ENCODE data around the gene AP2A2.

AP2A2 gene

DNA sequence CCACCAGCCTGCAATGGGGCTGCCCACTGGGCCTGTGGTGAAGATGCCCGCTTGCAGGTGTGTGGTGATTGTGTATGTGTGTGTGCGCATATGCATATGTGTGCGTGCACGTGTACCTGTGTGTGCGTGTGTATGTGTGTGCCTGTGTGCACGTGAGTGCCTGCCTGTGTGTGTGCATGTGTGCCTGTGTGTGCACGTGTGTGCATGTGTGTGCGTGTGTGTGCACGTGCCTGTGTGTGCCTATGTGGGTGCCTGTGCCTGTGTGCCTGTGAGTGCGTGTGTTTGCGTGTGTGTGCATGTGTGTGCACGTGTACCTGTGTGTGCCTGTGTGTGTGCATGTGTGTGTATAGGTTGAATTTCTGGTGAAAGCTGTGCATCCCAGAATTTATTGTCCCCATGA, 113.3 kb downstream of the AP2A2 start:
- Histone ChIP-seq H3K9ac (ENCODE audit: low read depth, low read length) (no peak overlapping the region), H3K9me3 (replicated peaks; ENCODE audit: low read length) (no peaks in the 10 kb centered on the region), H3K4me2 (ENCODE audit: low read length) (no peak overlapping the region), H3K4me1 (ENCODE audit: control insufficient read depth, insufficient read depth, low read length) (peaks cover 4% of the 10 kb centered on the region), H3K4me3 (ENCODE audit: low read length) (no peak overlapping the region), H3K27me3 (ENCODE audit: control insufficient read depth, insufficient read depth, low read length) (peaks cover 48% of the 10 kb centered on the region), H3K36me3 (ENCODE audit: insufficient read depth, low read length) (no peaks in the 10 kb centered on the region)

DNA sequence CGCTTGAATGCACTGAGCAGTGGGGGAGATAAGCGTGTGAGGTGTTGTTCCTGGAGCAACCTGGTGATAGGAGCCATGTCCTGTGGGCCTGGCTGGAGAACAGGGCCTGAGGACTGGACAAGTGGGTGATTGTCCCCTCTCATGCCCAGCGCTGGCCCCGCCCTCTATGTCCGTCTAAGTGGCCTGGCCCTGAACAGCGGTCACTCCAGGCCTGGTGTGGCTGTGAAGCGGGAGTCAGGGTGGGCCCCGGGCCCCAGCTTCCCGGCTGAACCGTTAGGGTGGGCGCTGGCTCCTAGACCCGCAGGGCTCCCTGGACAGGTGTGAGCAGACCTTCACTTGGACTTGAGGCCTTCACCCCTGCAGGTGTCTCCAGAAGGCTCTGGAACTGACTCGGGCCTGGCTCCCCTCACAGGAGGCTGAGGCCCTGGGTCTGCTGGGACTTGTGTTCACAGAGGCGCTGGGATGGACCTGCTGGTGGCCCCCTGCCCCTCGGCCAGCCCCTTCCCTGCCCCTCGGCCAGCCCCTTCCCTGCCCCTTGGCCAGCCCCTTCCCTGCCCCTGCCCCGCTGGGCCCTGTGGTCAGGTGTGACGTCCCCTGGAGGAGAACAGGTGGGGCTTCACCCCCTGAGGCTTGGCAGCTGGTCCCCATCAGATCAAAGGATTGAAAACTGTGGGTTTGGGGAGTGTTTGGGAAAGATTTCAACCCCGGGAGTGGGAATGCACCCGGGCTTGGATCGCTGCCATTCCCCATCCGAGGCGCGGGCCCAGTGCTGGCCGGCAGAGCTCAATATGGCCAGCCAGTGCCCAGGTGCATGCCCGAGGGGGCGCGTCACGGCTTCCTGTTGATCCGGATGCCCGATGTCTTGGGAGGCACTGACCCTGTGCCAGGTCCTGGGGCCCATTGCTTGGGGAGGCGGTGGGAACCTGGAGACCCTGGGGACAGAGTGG, 114.1 kb downstream of the AP2A2 start:
- H3K4me1 ChIP-seq (ENCODE audit: control insufficient read depth, insufficient read depth, low read length) = peaks cover 4% of the 10 kb centered on the region
- H3K36me3 ChIP-seq (ENCODE audit: insufficient read depth, low read length) = no peaks in the 10 kb centered on the region
- H3K27me3 ChIP-seq (ENCODE audit: control insufficient read depth, insufficient read depth, low read length) = peaks cover 45% of the 10 kb centered on the region
- H3K9me3 ChIP-seq (replicated peaks; ENCODE audit: low read length) = no peaks in the 10 kb centered on the region
- no peak overlapping the region for H3K9ac ChIP-seq (ENCODE audit: low read depth, low read length)
- no peak overlapping the region for H3K4me3 ChIP-seq (ENCODE audit: low read length)
- no peak overlapping the region for H3K4me2 ChIP-seq (ENCODE audit: low read length)

DNA sequence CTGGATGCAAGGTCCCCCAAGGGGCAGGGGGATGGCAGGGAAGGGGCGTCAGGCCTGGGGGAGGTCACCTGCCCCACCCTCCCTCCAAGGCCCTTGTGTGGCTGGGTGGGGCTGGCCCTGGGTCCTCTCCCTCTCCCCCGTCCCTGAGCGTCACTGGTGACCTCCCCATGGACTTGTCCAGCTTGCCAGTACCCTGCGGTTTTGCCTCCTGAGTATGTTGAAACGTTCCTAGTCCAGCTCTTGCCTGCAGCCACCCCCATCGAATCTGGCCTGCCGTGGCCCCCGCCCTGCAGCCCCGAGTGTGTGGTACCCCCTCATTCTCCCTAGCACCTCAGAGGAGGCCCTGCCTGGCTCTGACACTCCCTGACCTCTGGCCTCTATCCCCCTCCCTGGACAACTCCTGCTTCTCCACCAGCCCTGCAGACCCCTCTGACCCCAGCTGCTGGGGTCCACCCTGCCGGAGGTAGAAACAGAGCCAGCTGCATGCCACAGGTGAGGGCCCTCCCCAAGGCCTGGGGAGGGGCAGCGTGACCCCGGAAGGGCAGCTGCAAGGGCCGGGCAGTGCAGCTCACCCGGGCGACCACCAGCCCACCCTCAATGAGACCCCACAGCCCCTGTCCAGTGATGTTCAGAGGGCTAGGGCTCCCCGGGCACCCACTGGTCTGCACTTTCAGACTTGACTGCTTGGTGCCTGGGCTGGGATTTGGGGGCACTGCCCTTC, 114.9 kb downstream of the AP2A2 start:
- Histone ChIP-seq H3K4me1 (ENCODE audit: control insufficient read depth, insufficient read depth, low read length) (peaks cover 4% of the 10 kb centered on the region), H3K4me3 (ENCODE audit: low read length) (no peak overlapping the region), H3K4me2 (ENCODE audit: low read length) (no peak overlapping the region), H3K27me3 (ENCODE audit: control insufficient read depth, insufficient read depth, low read length) (peaks cover 38% of the 10 kb centered on the region), H3K9ac (ENCODE audit: low read depth, low read length) (no peak overlapping the region), H3K36me3 (ENCODE audit: insufficient read depth, low read length) (no peaks in the 10 kb centered on the region), H3K9me3 (replicated peaks; ENCODE audit: low read length) (no peaks in the 10 kb centered on the region)

DNA sequence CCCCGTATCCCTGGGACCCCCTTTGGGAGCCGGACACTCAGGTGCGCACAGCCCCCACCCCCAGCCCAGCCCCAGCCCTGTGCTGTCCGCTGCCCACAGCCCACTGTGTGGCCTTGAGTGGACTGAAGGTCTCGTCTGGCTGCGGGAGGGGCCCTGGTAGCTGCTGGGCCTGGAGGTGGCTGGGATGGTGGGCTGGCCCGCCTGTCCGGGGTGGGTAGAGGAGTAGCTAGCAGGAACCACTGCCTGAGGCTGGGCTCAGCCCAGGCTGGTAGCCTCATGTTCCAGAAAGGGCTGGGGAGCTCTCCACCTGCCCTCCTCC, 115.4 kb downstream of the AP2A2 start:
- Histone ChIP-seq H3K9ac (ENCODE audit: low read depth, low read length) (no peak overlapping the region), H3K27me3 (ENCODE audit: control insufficient read depth, insufficient read depth, low read length) (peaks cover 32% of the 10 kb centered on the region), H3K4me2 (ENCODE audit: low read length) (no peak overlapping the region), H3K9me3 (replicated peaks; ENCODE audit: low read length) (no peaks in the 10 kb centered on the region), H3K36me3 (ENCODE audit: insufficient read depth, low read length) (no peaks in the 10 kb centered on the region), H3K4me3 (ENCODE audit: low read length) (no peak overlapping the region), H3K4me1 (ENCODE audit: control insufficient read depth, insufficient read depth, low read length) (peaks cover 4% of the 10 kb centered on the region)

DNA sequence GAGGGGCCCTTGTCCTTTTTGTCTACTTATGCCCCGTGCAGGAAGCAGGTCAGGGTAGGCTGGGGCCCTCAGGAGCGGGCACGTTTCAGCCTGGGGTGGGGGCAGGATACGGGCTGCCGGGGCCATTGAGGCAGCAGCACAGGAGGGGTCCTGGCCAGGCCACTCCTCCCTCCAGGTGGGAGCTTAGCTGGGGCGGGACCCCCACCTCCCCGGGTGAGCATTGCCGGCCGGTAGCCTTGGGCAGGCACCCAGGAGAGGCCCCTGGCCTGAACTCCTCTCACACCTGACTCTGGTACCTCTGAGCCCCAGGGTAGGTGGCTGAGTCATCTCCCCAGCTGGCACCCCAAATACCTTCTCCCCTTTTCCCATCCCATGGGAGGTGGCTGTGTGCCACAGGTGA, 115.8 kb downstream of the AP2A2 start:
- Histone ChIP-seq H3K4me2 (ENCODE audit: low read length) (no peak overlapping the region), H3K9me3 (replicated peaks; ENCODE audit: low read length) (no peaks in the 10 kb centered on the region), H3K27me3 (ENCODE audit: control insufficient read depth, insufficient read depth, low read length) (peaks cover 29% of the 10 kb centered on the region), H3K36me3 (ENCODE audit: insufficient read depth, low read length) (no peaks in the 10 kb centered on the region), H3K9ac (ENCODE audit: low read depth, low read length) (no peak overlapping the region), H3K4me1 (ENCODE audit: control insufficient read depth, insufficient read depth, low read length) (peaks cover 4% of the 10 kb centered on the region), H3K4me3 (ENCODE audit: low read length) (no peak overlapping the region)

DNA sequence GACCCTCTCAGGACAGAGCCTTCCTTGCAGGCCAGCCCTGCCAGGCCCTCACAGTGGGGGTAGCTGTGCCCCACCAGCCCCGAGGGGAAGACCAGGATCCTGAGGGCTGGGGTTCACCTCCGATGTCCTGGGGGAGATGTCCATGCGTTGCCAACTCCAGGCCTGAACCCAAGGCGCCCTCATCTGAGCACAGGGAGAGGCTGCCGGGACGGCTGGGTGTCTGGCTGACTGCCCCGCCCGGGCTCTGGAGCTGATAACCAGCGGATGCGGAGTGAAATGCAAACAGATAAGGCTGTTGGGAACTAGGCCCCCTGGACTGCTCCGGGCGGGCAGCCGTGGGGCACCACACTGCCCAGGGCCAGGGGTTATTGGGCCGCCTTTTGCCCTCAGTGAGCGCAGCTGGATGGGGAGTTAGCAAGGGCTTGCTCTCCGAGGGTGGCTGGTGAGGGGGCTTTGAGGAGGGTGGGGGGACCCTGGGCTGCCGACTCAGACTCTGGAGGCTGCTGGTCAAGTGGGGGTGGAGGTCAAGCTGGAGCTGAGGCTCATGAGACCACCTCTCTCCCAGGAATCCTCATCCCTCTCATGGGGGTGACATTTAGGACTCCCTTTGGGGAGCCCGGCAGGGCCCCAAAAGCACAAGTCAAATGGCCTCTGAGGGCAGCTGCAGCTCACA, 116.4 kb downstream of the AP2A2 start:
- peaks cover 27% of the 10 kb centered on the region for H3K27me3 ChIP-seq (ENCODE audit: control insufficient read depth, insufficient read depth, low read length)
- no peak overlapping the region for H3K9ac ChIP-seq (ENCODE audit: low read depth, low read length)
- H3K4me1 ChIP-seq (ENCODE audit: control insufficient read depth, insufficient read depth, low read length) = peaks cover 4% of the 10 kb centered on the region
- no peaks in the 10 kb centered on the region for H3K9me3 ChIP-seq (replicated peaks; ENCODE audit: low read length)
- H3K36me3 ChIP-seq (ENCODE audit: insufficient read depth, low read length) = no peaks in the 10 kb centered on the region
- no peak overlapping the region for H3K4me3 ChIP-seq (ENCODE audit: low read length)
- H3K4me2 ChIP-seq (ENCODE audit: low read length) = no peak overlapping the region

DNA sequence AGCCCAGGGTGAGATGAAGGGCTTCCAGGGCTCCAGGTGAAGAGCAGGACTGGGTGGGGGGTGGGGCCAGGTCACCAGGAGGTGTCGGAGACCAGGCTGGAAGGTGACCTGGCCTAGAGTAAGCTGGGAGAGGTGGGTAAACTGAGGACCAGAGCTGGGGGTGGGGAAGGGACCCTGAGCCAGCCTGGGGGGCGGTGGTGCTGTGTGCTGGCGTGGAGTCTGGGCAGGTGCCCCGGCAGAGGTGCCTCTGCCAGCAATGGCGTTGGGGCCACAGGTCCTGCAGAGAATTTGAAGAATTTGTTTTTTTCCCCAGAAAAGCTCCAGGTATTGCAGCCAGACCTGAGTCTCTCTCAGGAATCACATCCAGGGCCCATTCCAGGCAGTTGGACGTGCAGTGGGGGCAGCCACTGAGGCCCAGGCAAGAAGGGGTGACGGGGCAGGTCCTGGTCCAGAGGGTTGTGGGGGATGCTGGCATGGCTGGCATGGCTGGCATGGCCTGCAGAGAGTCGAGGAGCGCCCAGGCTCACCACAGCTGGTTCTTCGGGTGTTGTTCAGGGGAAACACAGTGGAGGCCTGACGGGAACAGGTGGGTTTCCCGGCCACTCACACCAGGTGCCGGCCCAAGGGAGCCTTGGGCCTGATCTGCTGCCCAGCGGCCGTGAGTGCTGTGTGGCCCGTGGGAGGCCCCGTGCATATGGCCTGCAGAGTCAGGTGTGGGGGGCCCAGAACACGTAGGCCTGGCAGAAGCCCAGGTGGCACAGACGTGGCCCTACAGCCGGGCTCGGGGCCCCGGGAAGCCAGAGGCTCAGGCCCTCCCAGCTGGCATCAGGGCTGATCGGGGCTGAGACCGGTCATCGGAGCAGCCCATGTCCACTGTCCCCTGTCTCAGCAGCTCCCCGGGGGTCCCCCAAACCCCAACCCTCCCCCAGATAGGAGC, 117.2 kb downstream of the AP2A2 start:
- Histone ChIP-seq H3K9ac (ENCODE audit: low read depth, low read length) (no peak overlapping the region), H3K27me3 (ENCODE audit: control insufficient read depth, insufficient read depth, low read length) (peaks cover 32% of the 10 kb centered on the region)

DNA sequence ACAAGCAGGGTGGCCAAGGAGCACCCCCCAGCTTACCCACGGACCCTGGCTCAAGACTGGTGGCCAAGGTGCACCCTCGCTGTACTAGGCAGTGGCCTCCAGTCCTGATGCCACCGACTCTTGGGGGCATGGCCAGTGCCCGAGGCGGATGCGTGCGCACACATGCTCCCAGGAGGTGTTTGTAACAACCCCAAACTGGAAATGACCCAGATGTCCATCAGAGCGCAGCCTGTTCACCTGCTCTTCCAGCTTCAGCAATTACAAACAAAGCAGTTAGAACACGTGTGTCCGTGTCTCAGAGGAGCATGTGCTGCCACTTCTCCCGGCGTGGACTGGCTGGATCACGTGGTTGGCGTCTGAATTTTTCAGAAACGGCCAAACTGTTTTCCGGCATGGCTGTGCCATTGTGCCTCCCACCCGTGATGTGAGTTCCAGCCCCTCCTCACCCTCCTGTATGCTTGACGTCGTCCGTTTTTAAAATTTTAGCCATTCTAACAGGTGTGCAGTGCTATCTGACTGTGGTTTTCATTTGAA, 118.0 kb downstream of the AP2A2 start:
- Histone ChIP-seq H3K4me2 (ENCODE audit: low read length) (no peak overlapping the region), H3K9me3 (replicated peaks; ENCODE audit: low read length) (no peaks in the 10 kb centered on the region), H3K4me1 (ENCODE audit: control insufficient read depth, insufficient read depth, low read length) (peaks cover 4% of the 10 kb centered on the region), H3K4me3 (ENCODE audit: low read length) (no peak overlapping the region), H3K27me3 (ENCODE audit: control insufficient read depth, insufficient read depth, low read length) (peaks cover 37% of the 10 kb centered on the region), H3K9ac (ENCODE audit: low read depth, low read length) (no peak overlapping the region), H3K36me3 (ENCODE audit: insufficient read depth, low read length) (no peaks in the 10 kb centered on the region)

More for the DNA sequence above, 117.2 kb downstream of the AP2A2 start:
- Histone ChIP-seq H3K9me3 (replicated peaks; ENCODE audit: low read length) (no peaks in the 10 kb centered on the region), H3K36me3 (ENCODE audit: insufficient read depth, low read length) (no peaks in the 10 kb centered on the region), H3K4me2 (ENCODE audit: low read length) (no peak overlapping the region), H3K4me1 (ENCODE audit: control insufficient read depth, insufficient read depth, low read length) (peaks cover 4% of the 10 kb centered on the region), H3K4me3 (ENCODE audit: low read length) (no peak overlapping the region)

DNA sequence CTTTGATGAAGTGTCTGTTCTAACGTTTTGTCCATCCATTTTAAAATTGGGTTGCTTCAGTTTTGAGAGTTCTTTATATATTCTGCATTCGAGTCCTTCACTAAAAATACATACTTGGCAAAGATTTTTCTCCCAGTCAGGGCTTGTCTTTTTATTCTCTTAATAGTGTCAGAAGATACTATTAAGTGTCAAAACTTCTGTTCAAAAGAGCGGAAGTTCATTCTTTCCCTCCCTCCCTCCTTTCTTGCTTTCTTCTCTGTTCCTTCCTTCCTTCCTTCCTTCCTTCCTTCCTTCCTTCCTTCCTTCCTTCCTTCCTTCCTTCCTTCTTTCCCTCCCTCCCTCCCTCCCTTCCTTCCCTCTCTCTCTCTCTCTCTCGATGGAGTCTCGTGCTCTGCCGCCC, 118.5 kb downstream of the AP2A2 start:
- no peaks in the 10 kb centered on the region for H3K9me3 ChIP-seq (replicated peaks; ENCODE audit: low read length)
- H3K4me2 ChIP-seq (ENCODE audit: low read length) = no peak overlapping the region
- H3K27me3 ChIP-seq (ENCODE audit: control insufficient read depth, insufficient read depth, low read length) = peaks cover 42% of the 10 kb centered on the region
- no peaks in the 10 kb centered on the region for H3K36me3 ChIP-seq (ENCODE audit: insufficient read depth, low read length)
- H3K9ac ChIP-seq (ENCODE audit: low read depth, low read length) = no peak overlapping the region
- peaks cover 4% of the 10 kb centered on the region for H3K4me1 ChIP-seq (ENCODE audit: control insufficient read depth, insufficient read depth, low read length)
- no peak overlapping the region for H3K4me3 ChIP-seq (ENCODE audit: low read length)

DNA sequence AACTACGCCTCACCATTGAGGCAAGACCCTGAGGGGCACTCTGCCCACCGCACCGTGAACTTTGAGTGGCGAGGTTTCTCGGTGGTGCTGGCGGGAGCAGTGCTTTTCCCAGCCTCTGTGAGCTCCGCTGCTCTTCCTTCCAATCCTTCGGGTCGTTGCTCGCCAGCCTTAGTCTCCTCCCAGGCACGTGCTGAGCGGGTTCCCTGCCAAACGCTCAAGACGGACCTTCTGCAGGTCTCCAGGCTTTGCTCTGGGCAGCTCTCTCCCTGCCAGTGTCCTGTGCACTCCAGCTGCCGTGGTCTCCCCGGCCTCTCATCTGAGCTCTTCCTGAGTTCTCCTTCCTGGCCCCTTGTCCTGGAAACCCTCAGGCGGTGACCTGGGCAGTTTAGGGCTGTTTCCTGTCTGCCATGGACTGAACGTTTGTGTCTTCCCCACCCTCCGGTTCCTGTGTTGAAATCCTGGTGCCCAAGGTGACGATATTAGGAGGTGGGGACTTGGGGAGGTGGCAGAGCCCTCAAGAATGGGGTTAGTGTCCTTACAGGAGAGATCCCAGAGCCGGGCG, 122.0 kb downstream of the AP2A2 start:
- H3K4me2 ChIP-seq (ENCODE audit: low read length) = no peak overlapping the region
- H3K36me3 ChIP-seq (ENCODE audit: insufficient read depth, low read length) = no peaks in the 10 kb centered on the region
- no peak overlapping the region for H3K9ac ChIP-seq (ENCODE audit: low read depth, low read length)
- H3K4me1 ChIP-seq (ENCODE audit: control insufficient read depth, insufficient read depth, low read length) = no peaks in the 10 kb centered on the region
- no peaks in the 10 kb centered on the region for H3K9me3 ChIP-seq (replicated peaks; ENCODE audit: low read length)
- H3K27me3 ChIP-seq (ENCODE audit: control insufficient read depth, insufficient read depth, low read length) = peaks cover 44% of the 10 kb centered on the region
- H3K4me3 ChIP-seq (ENCODE audit: low read length) = no peak overlapping the region

All from skeletal muscle satellite cell (primary cell).